AG08396 (cell line): ENCODE results near the gene GPR156.
"Not testable (repeated sequence)": the region's sequence is repeated elsewhere in the genome, so short reads cannot be mapped to it uniquely, and the experiment has no call there.

ENCODE experiments used
- DNase-seq: peaks from one replicate; pipeline ENCODE4 v3.0.0; 2012; ENCODE audit warnings: low spot score, mixed read lengths

GPR156 gene

GRCh38 chr3:120284747-120285507 lies at the start of gene GPR156:
Gene GPR156 (minus strand): TSS chr3:120285222. CDS start chr3:120244098, 41,124 bp downstream.
- peak; percentile 77 for DNase-seq

- DNase-seq = no peak
These were observed 47.6 kb upstream of the GPR156 start for GRCh38 chr3:120332646-120333045.

- DNase-seq = no peak
These were observed 46.1 kb upstream of the GPR156 start for GRCh38 chr3:120331076-120331475.

GRCh38 chr3:120326784-120327183 lies 41.8 kb upstream of the GPR156 start:
- no peak for DNase-seq

- no peak for DNase-seq
These were observed 39.2 kb upstream of the GPR156 start for GRCh38 chr3:120324190-120324589.

GRCh38 chr3:120323761-120324160 lies 38.7 kb upstream of the GPR156 start:
- not testable (repeated sequence) for DNase-seq

- no peak for DNase-seq
These were observed 27.1 kb upstream of the GPR156 start for GRCh38 chr3:120311863-120312794.

GRCh38 chr3:120306519-120307455 lies 21.8 kb upstream of the GPR156 start:
- no peak for DNase-seq

- DNase-seq = no peak
These were observed 19.6 kb upstream of the GPR156 start for GRCh38 chr3:120304616-120305015.

GRCh38 chr3:120302361-120302760 lies 17.3 kb upstream of the GPR156 start:
- no peak for DNase-seq

GRCh38 chr3:120300971-120301370 lies 15.9 kb upstream of the GPR156 start:
- DNase-seq = no peak

- no peak for DNase-seq
These were observed 14.4 kb upstream of the GPR156 start for GRCh38 chr3:120299403-120299802.

- no peak for DNase-seq
These were observed 14.0 kb upstream of the GPR156 start for GRCh38 chr3:120298996-120299395.

- not testable (repeated sequence) for DNase-seq
These were observed 6.5 kb upstream of the GPR156 start for GRCh38 chr3:120291552-120291951.

- DNase-seq = no peak
These were observed 4.6 kb upstream of the GPR156 start for GRCh38 chr3:120289636-120290035.

- no peak for DNase-seq
These were observed 1.4 kb upstream of the GPR156 start for GRCh38 chr3:120286465-120286864.

GRCh38 chr3:120285508-120285841 lies 453 bp upstream of the GPR156 start:
- DNase-seq = no peak

GRCh38 chr3:120281261-120281660 lies 3.8 kb downstream of the GPR156 start:
- DNase-seq = no peak

GRCh38 chr3:120280566-120280965 lies 4.5 kb downstream of the GPR156 start:
- no peak for DNase-seq

- no peak for DNase-seq
These were observed 5.0 kb downstream of the GPR156 start for GRCh38 chr3:120280026-120280425.

GRCh38 chr3:120276767-120277166 lies 8.3 kb downstream of the GPR156 start:
- DNase-seq = no peak

- DNase-seq = no peak
These were observed 9.4 kb downstream of the GPR156 start for GRCh38 chr3:120275618-120276017.
